ENCODE results near the gene NCK2. TPM values are rescaled to one million over a fixed set of nuclear protein-coding genes. Genes with fewer than 3 reads are reported as not detected.

NCK2 gene
- polyA plus RNA-seq, 1 of the 3 experiments (the other 2 are of a cell fraction), result 42.8 TPM

GRCh38 chr2:105754994-105755393 lies 10.3 kb downstream of the NCK2 start:
- no peak for TF ChIP-seq RXRA (IDR thresholded peaks at IDR 0.05; ENCODE audit: borderline replicate concordance, low read depth)
- no peak for TF ChIP-seq SIN3A (IDR thresholded peaks at IDR 0.05; ENCODE audit: borderline replicate concordance, low read depth, low read length)
- no peak for TF ChIP-seq ZBTB33 (IDR thresholded peaks at IDR 0.05; ENCODE audit: borderline replicate concordance, low read depth)
- TF ChIP-seq NFIC (IDR thresholded peaks at IDR 0.05; ENCODE audit: borderline replicate concordance), result no peak
- TF ChIP-seq MXI1 (IDR thresholded peaks at IDR 0.05; ENCODE audit: low read depth, low read length), result no peak
- no peak for TF ChIP-seq FOXJ3 (CRISPR knock-in tag; IDR thresholded peaks at IDR 0.05)
- no peak for TF ChIP-seq ELF1 (IDR thresholded peaks at IDR 0.05)
- TF ChIP-seq YY1 (IDR thresholded peaks at IDR 0.05; ENCODE audit: low read depth), result no peak
- no peak for TF ChIP-seq EP300 (IDR thresholded peaks at IDR 0.05; ENCODE audit: borderline replicate concordance in 1 of 2, low read depth in 1 of 2, low read length in 1 of 2)
- no peak for TF ChIP-seq RCOR1 (IDR thresholded peaks at IDR 0.05; ENCODE audit: low read length)
- no peak for TF ChIP-seq GABPA (IDR thresholded peaks at IDR 0.05; ENCODE audit: low read depth)
- TF ChIP-seq GATA2 (CRISPR knock-in tag; IDR thresholded peaks at IDR 0.05), result no peak
- no peaks in the 10 kb centered on the region for H3K9me2 ChIP-seq
- ChIA-PET POLR2A (no interaction called here), CTCF (interaction anchor here (1.1 kb wide), 1 partner anchor 8 kb away, joined by 3 read pairs; no protein-coding TSS in a partner anchor)
- peaks cover 0 to 5% of the 10 kb centered on the region in 2 experiments; a peak in 1 of 4 replicates for H3K4me1 ChIP-seq (ENCODE audit: control insufficient read depth in 1 of 2, insufficient read depth in 2 of 2, low read depth in 1 of 2, low read length in 1 of 2)
- no peak overlapping the region for H3K4me3 ChIP-seq (ENCODE audit: low read depth in 2 of 2, low read length in 1 of 2)
- no peak for DNase-seq
- H3K9me3 ChIP-seq, result no peaks in the 10 kb centered on the region
- no peak overlapping the region for H3K27ac ChIP-seq (ENCODE audit: low read depth in 2 of 2, low read length in 1 of 2)
- H3K36me3 ChIP-seq (replicated peaks in 1 of 2; ENCODE audit: control insufficient read depth in 1 of 2, insufficient read depth in 2 of 2, low read length in 1 of 2), result peaks cover 2 to 5% of the 10 kb centered on the region in 2 experiments
- H2AFZ ChIP-seq (ENCODE audit: low read depth), result no peak overlapping the region
- peaks cover 88% of the 10 kb centered on the region for H4K20me1 ChIP-seq (ENCODE audit: insufficient read depth)
- WGBS (ENCODE audit: low lambda C conversion rate), result 84% methylated on average over 6 of the region's 6 CpGs
- H3K4me2 ChIP-seq, result no peak overlapping the region
- H3K79me2 ChIP-seq (ENCODE audit: insufficient read depth), result peaks cover 98% of the 10 kb centered on the region
- H3K9ac ChIP-seq, result no peak overlapping the region
- no peaks in the 10 kb centered on the region for H3K27me3 ChIP-seq (ENCODE audit: insufficient read depth)
- no peaks in the 10 kb centered on the region for H3F3A ChIP-seq (replicated peaks; ENCODE audit: insufficient read depth)

- no peaks in the 10 kb centered on the region for H3K9me3 ChIP-seq
- H3K27me3 ChIP-seq (ENCODE audit: insufficient read depth), result no peaks in the 10 kb centered on the region
- no peak overlapping the region for H3K27ac ChIP-seq (ENCODE audit: low read depth in 2 of 2, low read length in 1 of 2)
- no peak overlapping the region for H3K4me3 ChIP-seq (ENCODE audit: low read depth in 2 of 2, low read length in 1 of 2)
- POLR2A ChIA-PET, result no interaction called here
- no peak for DNase-seq
- H3K9me2 ChIP-seq, result no peaks in the 10 kb centered on the region
- peaks cover 2 to 5% of the 10 kb centered on the region in 2 experiments for H3K36me3 ChIP-seq (replicated peaks in 1 of 2; ENCODE audit: control insufficient read depth in 1 of 2, insufficient read depth in 2 of 2, low read length in 1 of 2)
- peaks cover 88% of the 10 kb centered on the region for H4K20me1 ChIP-seq (ENCODE audit: insufficient read depth)
- TF ChIP-seq USF2 (IDR thresholded peaks at IDR 0.05; ENCODE audit: borderline replicate concordance, low read depth, low read length) (no peak), TEAD4 (IDR thresholded peaks at IDR 0.05; ENCODE audit: borderline replicate concordance, insufficient read depth) (no peak), NFIC (IDR thresholded peaks at IDR 0.05; ENCODE audit: borderline replicate concordance) (no peak), GATA2 (CRISPR knock-in tag; IDR thresholded peaks at IDR 0.05) (no peak), POLR2AphosphoS5 (IDR thresholded peaks at IDR 0.05; ENCODE audit: low read depth, low read length) (no peak), YY1 (IDR thresholded peaks at IDR 0.05; ENCODE audit: low read depth) (no peak), TAF1 (IDR thresholded peaks at IDR 0.05; ENCODE audit: borderline replicate concordance, low read depth, low read length) (no peak)
- H3K9ac ChIP-seq, result no peak overlapping the region
- peaks cover 97% of the 10 kb centered on the region for H3K79me2 ChIP-seq (ENCODE audit: insufficient read depth)
- 85% methylated on average over 4 of the region's 4 CpGs for WGBS (ENCODE audit: low lambda C conversion rate)
- no peak overlapping the region for H3K4me2 ChIP-seq
- CTCF ChIA-PET, result no interaction called here
- peaks cover 0 to 5% of the 10 kb centered on the region in 2 experiments; a peak in 1 of 4 replicates for H3K4me1 ChIP-seq (ENCODE audit: control insufficient read depth in 1 of 2, insufficient read depth in 2 of 2, low read depth in 1 of 2, low read length in 1 of 2)
- no peak overlapping the region for H2AFZ ChIP-seq (ENCODE audit: low read depth)
- no peaks in the 10 kb centered on the region for H3F3A ChIP-seq (replicated peaks; ENCODE audit: insufficient read depth)
These were observed 11.2 kb downstream of the NCK2 start for GRCh38 chr2:105755895-105756294.

All from SK-N-SH (cell line).